ENCODE results near the gene MCC. TPM values are rescaled to one million over a fixed set of nuclear protein-coding genes. Genes with fewer than 3 reads are reported as not detected.

Gene MCC
- total and polyA plus RNA-seq, 4 donors: 9.0 to 47.3 (median 14.7) TPM

- TF ChIP-seq FOXA2 (IDR thresholded peaks at IDR 0.05) (no peak), EGR1 (IDR thresholded peaks at IDR 0.05; ENCODE audit: low read depth in 2 of 2) (no peak), RXRA (IDR thresholded peaks at IDR 0.05) (peak; percentile 40 to 68), HNF4G (IDR thresholded peaks at IDR 0.05) (no peak), JUND (IDR thresholded peaks at IDR 0.05) (peak; percentile 36 to 44), YY1 (IDR thresholded peaks at IDR 0.05) (peak; percentile 86), MAX (IDR thresholded peaks at IDR 0.05) (peak; percentile 16), RAD21 (IDR thresholded peaks at IDR 0.05) (peak; percentile 58 to 71), FOXA1 (IDR thresholded peaks at IDR 0.05) (no peak), CTCF (IDR thresholded peaks at IDR 0.05; ENCODE audit: low read depth, low read length, missing input control) (no peak), SP1 (IDR thresholded peaks at IDR 0.05) (peak; percentile 44), ZBTB33 (IDR thresholded peaks at IDR 0.05) (peak; percentile 30), HNF4A (conservative IDR thresholded peaks at IDR 0.05) (peak; percentile 26 to 56), REST (IDR thresholded peaks at IDR 0.05) (peak; percentile 38), GABPA (IDR thresholded peaks at IDR 0.05 in 1 of 2, conservative IDR thresholded peaks at IDR 0.05 in 1 of 2) (no peak), TAF1 (conservative IDR thresholded peaks at IDR 0.05) (peak; percentile 91), ATF3 (IDR thresholded peaks at IDR 0.05) (peak; percentile 46), NR2F2 (IDR thresholded peaks at IDR 0.05) (no peak)
- peak overlapping the region; percentile 70 to 84 for H3K27ac ChIP-seq (ENCODE audit: low read depth in 1 of 2, low read length in 2 of 2)
These were observed 283.6 kb downstream of the MCC start for GRCh38 chr5:113204525-113205161.

More at GRCh38 chr5:113204525-113205161, 283.6 kb downstream of the MCC start:
- peak overlapping the region in 2 of 3 donors; percentile 34 to 73 for H3K4me3 ChIP-seq (ENCODE audit: low read depth in 1 of 3, low read length in 3 of 3)
- H3K27me3 ChIP-seq (ENCODE audit: control insufficient read depth in 4 of 4, insufficient read depth in 4 of 4, low read length in 3 of 4): no peaks in the 10 kb centered on the region
- 34% methylated on average over 7 of the region's 7 CpGs for WGBS
- H3K9ac ChIP-seq (ENCODE audit: low read depth in 1 of 2, low read length in 2 of 2): peak overlapping the region; percentile 75 to 89
- H3K36me3 ChIP-seq (ENCODE audit: control insufficient read depth in 4 of 4, insufficient read depth in 3 of 4, low read depth in 1 of 4, low read length in 3 of 4): no peaks in the 10 kb centered on the region
- peak; percentile 53 for DNase-seq (ENCODE audit: low spot score)
- H3K9me3 ChIP-seq (ENCODE audit: control insufficient read depth in 4 of 4, low read length in 3 of 4): no peaks in the 10 kb centered on the region
- peaks cover 3 to 49% (median 35%) of the 10 kb centered on the region in 4 donors for H3K4me1 ChIP-seq (ENCODE audit: control insufficient read depth in 4 of 4, insufficient read depth in 4 of 4, low read length in 3 of 4)

Measured in liver (tissue), 9 donors.